ENCODE results near the gene PDCD4.
"Not testable (repeated sequence)": the region's sequence is repeated elsewhere in the genome, so short reads cannot be mapped to it uniquely, and the experiment has no call there.

PDCD4 gene

DNA sequence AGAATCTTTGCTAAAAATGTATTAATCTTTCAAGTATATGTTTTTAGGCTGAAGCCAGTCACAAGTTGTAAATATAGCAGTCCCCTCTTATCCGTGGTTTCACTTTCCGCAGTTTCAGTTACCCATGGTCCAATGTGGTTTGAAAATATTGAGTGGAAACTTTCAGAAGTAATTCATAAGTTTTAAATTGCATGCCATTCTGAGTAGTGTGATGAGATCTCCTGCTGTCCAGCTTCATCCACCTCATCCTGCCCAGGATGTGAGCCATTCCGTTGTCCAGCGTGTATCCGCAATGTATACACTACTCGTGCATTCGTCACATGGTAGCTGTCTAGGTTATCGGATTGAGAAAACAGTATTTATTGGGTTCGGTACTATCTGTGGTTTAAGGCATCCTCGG, 12.2 kb downstream of the PDCD4 start:
- no peak for DNase-seq (ENCODE audit: low spot score)

DNA sequence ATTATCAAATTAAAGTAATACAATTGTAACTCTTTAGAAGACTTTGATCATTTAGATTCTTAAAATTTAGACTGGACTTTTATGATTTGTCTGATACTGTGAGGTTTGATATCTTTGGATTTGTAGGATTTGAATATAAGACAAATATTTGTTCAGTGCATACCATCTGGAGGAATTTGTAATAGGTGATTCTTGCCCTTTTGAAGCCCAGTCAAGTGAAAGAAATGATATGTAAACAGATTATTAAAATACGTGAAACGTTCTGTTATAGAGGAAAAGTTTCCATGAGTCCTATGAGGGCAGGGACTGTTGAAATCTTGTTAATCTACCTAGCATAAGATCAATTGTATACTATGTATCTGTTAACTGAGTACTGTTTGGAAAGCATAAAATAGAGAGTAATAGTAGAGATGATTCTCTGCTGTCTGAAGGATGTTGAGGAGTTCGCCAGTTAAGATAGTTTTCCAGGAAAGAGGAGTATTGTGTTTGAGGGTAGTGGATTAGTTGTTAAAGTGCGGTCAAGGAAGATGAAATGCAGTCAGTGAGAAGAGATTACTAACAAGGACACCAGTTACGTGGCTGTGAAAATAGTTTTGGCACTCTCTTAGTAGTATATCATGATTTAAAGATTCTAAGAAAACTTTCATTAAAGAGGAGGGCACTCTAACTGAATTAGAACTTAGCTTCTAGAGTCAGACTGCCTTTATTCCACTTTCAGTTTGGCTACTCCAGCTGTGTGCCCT, 14.4 kb downstream of the PDCD4 start:
- DNase-seq (ENCODE audit: low spot score), result no peak

DNA sequence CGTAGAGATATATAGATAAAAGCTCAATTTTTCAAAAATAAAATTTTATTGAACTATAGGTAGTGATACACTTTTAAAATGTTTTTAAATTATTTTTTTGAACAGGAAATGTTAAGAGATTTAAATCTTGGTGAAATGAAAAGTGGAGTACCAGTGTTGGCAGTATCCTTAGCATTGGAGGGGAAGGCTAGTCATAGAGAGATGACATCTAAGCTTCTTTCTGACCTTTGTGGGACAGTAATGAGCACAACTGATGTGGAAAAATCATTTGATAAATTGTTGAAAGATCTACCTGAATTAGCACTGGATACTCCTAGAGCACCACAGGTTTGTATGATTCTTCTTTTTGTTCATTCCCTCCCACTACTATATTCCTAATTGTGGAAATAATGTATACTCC, 15.8 kb downstream of the PDCD4 start:
- no peak for DNase-seq (ENCODE audit: low spot score)

DNA sequence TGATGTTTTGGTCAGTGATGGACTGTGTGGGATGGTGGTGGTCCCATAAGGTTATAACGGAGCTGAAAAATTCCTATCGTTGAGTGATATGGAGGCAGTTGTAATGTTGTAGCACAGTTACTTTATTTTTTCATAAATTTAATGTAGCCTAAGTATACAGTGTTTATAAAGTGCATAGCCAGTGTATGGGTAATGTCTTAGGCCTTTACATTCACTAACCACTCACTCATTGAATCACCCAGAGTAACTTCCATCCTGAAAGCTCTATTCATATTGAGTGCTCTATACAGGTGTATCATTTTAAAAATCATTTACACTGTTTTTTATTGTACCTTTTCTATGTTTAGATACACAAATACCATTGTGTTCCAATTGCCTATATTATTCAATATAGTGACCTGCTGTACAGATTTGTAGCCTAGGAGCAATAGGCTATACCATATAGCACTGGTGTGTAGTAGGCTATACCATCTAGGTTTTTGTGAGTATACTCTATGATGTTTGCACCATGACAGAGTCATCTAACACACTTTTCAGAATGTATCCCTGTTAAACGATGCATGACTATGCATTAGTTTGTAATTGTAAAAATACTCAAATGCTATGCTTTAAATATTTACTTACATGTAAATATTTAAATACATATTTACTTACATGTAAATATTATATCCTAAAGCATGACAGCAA, 21.0 kb downstream of the PDCD4 start:
- no peak for DNase-seq (ENCODE audit: low spot score)

DNA sequence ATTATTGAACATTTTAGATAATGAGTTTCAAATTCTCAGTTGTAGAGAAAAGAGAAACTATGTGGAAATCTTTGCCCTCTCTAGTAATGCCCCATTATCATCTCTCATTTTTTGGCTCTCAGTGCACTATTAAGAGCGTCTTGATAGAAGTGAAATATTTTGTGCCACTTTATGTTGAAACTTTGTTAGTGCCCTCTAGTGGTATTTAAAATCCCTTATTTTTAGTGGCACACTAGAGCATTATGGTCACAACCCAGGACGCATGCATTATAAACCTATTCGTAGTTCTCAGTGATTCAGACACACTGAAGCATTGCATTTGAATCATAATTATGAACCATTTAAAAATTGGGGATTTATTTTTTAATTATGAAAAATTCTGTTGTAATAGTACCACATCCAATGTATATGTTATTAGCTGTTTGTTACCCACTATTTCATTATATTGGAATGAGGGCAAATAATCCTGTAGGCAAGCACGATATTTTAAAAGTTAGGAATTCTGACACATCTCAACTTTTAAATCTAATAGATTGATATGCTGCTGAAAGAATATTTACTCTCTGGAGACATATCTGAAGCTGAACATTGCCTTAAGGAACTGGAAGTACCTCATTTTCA, 21.9 kb downstream of the PDCD4 start:
- DNase-seq (ENCODE audit: low spot score), result peak; percentile 46

DNA sequence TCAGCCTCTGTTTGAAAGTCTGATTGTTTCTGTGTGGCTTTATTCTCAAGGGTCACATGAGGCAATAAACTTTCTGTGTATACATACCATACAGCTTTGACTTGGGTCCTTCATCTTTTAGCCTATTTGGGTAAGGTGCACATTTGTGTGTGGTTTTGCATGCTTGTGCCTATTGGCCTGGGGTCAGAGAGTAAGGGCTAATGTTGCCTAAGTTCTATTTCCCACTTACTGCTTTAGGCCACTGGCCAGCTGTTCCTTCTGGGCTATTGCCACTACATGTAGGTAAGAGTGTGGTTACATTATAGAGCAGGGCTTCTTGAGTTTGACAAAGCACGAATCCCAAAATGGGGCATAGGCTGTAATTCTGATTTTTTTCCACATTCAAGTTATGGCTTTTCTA, 25.5 kb downstream of the PDCD4 start:
- DNase-seq (ENCODE audit: low spot score), result no peak

DNA sequence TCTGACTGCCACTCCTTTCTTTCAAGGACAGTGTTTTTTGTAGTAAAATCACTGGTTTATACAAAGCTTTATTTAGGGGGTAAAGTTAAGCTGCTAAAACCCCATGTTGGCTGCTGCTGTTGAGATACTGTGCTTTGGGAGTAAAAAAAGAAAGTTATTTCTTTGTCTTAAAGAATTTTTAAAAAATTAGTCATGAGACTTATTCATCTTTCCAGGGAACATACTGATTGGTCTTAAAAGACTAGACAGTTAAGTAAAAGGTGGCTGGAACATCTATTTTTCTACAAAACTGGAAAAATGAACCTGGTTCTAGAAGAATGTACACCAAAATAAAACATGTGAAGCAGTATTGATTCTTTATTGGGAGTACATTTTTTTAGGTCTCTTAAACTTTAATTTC, 26.7 kb downstream of the PDCD4 start:
- no peak for DNase-seq (ENCODE audit: low spot score)

DNA sequence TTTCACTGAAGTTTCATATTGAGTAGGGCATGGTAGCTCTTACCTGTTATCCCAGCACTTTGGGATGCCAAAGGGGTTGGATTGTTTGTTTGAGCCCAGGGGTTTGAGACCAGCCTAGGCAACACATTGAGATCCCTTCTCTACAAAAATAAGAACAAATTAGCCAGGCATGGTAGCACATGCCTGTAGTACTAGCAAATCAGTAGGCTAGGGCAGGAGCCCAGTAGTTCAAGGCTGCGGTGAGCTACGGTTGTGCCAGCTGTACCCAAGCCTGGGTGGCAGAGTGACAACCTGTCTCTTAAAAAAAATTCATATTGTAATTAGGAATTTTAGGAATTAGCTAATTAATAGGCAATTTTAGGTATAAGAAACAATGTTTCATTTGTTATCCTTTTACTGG, 29.3 kb downstream of the PDCD4 start:
- no peak for DNase-seq (ENCODE audit: low spot score)

DNA sequence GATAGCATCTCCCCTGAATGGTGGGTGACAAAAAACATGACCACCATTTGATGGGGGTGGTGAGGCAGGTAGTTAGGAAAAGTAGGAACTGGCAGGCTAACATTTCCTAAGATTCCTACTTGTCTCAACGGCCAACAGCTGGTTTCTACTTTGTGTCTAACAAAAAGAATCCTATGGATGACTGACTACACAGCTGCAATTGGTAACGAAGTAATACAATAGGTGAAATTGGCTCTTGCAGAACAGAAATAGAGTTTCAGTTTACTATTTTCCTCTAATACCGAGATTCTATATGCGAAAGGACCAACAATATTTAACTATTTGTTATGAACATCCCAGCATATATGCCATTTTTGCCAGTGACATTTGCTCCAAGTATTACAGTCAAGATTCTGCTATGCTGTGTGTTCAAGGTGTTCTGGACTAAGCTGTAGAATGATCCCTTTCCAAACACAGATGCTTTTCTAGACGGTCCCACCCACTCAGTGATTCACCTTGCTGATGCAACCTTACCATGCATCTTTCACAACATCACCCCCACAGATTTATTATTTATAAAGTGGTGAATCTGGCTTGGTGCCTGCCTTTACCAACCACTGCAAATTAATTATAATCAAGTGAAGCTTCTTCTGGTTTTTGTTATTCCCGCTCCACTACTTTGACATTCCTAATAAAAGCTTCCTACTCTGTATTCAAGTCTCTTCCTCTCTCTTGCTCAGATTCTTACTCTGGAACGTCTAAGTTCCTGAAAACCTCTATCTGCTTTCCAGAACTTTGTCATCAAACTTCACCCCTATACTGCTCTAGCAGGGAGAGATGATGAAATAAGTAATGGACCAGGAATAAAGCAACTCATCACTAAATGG, 30.5 kb downstream of the PDCD4 start:
- DNase-seq (ENCODE audit: low spot score), result peak; percentile 8

DNA sequence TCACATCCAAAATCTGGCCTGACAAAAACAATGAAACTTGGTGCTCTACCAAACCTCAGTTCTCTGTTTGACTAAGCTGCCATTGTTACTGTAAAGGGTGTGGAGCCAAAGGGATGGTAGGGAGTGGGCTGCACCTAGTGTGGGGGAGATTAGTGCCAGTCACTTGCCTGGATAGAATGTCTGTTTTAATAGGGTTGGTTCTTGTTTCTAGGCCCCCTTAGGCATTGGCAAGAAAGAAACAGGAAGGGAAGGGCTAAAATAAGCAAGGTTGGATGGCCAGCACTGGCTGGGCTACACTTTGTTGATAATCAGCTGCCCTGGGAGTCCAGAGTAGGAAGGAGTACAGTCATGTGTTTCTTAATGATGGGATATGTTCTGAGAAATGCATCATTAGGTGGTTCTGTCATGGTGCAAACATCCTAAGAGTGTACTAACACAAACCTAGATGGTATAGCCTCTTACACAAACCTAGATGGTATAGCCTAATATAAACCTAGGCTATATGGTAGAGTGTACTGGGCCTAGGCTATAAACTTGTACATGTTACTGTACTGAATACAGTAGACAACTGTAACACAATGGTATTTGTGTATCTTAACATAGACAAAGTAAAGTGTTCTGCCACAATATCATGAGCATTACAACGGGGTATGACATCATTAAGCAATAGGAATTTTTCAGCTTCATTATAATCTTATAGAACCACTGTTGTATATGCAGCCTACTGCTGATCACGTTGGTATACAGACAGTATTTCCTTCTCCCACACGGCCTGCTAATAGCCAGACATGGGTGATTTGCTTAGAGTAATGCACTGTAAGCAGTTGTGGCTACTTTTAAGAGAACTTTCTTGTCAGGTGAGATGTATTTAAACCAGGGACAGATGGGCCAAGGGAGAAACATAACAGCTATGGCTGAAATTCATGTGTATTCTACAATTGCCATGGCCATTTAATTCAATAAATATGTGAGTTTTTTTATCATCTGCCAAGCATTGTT, 31.9 kb downstream of the PDCD4 start:
- DNase-seq (ENCODE audit: low spot score), result no peak

DNA sequence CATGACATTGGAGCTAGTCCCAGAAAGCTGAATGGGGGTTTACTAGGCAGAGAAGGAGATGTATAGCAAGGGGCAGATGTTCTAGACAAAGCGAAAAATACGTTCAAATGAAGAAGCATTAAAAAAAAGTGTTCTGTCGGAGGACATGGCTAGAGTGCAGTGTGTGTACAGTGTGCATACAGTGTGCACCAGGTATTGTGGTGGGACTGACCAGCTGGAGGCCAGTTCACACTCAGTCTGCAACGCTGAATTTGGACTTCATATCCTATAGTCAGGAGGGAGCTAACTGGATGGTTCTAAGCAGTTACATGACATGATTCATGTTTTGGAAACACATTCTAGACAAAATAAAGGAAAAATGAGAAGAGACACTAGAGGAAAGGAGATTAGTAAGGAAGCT, 38.4 kb downstream of the PDCD4 start:
- DNase-seq (ENCODE audit: low spot score), result no peak

DNA sequence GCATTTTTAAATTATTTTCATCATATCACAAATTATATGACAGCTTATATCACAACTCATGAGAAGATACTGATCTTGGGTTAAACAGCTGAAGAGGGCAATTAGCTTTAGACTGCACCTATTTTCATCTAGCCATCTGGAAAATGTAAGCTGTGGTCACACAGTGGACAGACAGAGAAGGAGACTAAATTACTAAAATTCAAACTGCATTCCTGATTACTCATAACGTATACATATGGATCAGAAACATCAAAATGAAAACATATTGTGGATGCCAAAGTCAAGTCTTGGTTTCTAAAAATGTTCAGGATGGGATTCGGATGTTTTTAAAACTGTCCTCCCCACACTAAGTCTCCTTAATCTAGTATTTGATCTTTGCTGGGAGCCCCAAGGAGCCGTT, 40.6 kb downstream of the PDCD4 start:
- DNase-seq (ENCODE audit: low spot score), result no peak

DNA sequence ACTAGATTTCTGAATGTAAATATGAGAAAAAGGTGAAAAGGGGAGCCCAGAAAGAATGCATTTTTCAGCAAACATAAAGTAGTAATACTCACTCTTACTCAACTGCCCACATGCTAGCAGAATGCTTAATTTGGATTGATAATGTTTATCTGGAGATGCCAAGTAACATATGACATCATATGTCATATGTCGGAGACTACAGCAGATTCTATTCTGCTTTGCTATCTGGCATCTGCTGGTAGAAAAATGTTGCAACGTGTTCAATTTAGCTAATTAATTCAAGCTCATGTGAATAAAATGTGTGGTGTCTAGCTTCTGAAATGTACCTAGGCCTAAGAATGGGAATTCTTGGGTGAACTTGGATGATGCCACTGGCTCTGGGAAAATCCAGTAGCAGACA, 42.7 kb downstream of the PDCD4 start:
- DNase-seq (ENCODE audit: low spot score), result peak; percentile 19

DNA sequence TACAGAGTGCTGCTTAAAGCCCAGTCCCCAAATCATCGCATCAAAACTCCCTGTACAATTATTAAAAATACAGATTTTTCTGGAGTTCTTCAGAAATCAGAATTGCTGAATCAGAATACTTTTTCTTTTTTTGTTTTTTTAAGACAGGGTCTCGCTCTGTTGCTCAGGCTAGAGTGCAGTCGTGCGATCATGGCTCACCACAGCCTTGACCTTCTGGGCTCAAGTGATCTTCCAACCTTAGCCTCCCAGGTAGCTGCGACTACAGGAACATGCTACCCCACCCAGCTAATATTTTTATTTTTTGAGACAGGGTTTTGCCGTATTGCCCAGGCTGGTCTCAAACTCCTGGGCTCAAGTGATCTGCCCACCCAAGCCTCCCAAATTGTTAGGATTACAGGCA, 43.3 kb downstream of the PDCD4 start:
- DNase-seq (ENCODE audit: low spot score), result no peak

DNA sequence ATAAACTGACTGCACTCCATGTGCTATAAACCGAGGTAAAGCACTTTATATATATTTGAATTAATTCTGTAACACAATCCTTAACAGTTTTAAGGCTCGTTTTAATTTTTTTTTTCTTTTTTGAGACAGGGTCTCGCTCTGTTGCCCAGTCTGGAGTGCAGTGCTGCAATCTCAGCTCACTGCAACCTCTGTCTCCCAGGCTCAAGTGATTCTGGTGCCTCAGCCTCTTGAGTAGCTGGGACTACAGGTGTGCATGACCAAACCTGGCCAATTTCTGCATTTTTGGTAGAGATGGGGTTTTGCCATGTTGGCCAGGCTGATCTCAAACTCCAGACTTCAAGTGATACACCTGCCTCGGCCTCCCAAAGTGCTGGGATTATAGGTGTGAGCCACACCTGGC, 43.9 kb downstream of the PDCD4 start:
- not testable (repeated sequence) for DNase-seq (ENCODE audit: low spot score)

DNA sequence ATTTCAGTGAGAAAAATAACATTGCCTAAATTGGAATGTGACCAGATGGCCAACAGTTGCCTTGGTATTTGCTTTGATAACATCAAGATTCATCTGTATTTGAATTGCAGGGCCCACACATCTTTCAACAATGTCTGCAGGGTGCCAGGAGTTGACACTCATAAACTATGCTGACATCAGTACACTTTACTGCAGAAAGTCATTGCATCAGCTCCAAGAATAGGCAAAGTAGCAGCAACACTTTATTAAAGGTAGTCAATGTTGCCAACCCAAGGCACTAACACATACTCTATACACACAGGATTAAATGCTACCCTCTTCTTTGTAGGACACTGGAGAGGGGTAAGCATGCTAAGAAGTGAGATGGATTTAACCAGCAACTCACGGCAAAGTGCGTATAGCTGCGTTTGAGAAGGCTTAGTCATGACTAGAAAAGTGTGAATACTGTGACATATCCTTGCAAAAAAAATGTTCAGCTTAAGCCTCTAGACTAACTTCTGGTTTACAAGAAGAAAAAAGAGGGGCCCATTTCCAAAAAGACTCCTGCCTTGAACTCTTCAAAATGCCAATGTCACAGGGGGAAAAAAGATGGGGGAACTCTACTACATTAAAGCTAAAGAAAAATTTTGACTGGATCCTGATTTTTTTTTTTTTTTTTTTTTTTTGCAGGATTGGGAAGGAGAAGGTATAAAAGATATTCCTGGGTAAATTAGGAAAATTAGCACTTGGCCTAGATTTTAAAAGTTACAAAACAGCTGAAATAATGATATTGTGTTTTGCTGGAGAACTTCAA, 45.0 kb downstream of the PDCD4 start:
- DNase-seq (ENCODE audit: low spot score), result peak; percentile 29

DNA sequence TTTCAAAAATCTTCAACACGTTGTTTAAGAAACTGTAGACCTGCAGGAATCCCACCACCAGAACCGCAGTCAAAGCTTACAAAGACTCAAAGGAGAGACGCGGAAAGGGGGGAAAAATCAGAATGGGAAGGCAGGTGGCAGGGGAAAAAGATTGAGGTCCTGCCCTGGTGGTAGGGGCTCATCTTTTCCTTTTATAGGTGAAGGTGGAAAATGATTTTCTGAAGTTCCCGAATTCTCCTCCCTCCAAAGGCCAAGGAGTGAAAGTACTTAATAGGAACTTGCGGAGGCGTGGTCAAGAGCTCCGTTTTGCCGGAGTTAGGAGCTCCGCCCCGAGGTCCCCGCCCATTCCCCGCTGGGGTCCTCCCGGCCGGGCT, 46.5 kb downstream of the PDCD4 start:
- DNase-seq (ENCODE audit: low spot score), result peak; percentile 89

DNA sequence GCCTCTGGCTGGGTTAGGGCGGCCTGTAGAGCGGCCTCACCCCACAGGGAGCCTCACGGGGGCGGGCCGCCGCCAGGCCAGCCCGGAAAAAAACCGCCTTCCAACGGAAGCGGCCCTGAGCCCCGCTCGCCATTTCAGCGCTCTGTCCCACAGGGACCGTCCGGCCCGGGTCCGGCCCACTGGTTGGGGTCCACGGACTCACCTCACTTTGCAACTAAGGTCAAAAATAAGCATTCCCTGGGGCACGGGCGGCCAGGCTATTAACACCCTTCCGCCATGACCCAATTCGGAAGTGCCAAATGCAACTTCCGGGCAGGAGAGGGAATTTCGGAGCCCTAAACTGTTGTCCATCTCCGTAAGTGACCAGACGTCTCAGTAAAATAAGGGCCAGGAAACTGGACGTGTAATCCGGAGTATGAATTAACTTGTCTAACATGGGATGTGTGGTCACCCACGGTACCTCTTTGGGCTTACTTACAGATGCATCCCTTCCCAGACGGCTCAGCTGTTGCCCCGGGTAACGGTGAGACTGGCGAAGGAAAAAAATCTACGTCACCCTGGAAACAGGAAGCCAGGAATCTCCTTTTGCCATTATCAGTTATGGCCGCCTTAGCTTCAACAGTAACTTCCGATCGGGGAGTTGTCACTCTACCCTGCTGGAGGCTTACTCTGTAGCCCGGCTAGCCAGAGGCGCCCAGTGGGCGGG, 47.1 kb downstream of the PDCD4 start, which contains the start of gene BBIP1:
Gene BBIP1, minus strand, starts transcription at position 538 of the 706 bp plus-strand sequence. CDS start 1,023 bp downstream, outside the sequence.
- DNase-seq (ENCODE audit: low spot score), result peak; percentile 100

DNA sequence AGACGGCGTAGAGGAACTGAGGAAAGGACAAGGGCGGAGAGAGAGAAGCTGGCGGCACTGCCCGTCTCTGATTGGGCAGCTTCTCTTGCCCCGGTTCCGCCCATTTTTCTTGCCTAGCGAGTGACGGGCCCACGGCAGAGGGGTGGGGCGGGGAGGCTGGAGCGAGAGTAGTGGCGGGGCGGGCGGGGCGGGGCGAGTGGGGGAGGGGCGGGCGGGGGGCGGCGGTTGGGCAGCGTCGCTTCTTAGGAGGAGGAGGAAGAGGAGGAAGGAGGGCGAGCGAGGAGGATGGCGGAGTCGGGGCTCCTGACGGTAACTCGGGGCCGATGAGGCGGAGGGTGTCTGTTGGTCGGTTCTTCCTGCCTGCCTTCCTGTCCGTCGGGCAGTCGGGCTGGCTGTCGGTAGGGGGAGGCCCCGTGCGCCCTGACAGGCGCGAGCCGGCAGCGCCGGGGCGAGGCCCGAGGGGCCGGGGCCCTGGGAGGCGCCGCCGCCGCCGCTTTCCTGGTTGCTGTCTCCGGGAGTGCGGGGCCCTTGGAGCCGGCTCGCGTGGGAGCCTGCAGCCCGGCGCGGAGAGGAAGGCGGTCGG, 47.7 kb downstream of the PDCD4 start, which contains the start of gene SHOC2:
Gene SHOC2, plus strand, starts transcription at position 256 of the 583 bp plus-strand sequence. CDS start 44,755 bp downstream, outside the sequence.
- DNase-seq (ENCODE audit: low spot score), result no peak
